ENCODE data around the gene FABP1. TPM values are rescaled to one million over a fixed set of nuclear protein-coding genes. Genes with fewer than 3 reads are reported as not detected.
A peak's percentile ranks its signal among the peaks of the same experiment; 100 is the strongest.

Gene FABP1
- total RNA-seq (2014; rRNA removed; shearing (Covaris generic)): not detected in 2 replicates
- polyA plus RNA-seq (2015; cell fraction: cytosol; rRNA removed): not detected in 2 replicates
- not detected in 2 replicates for polyA plus RNA-seq (2015; cell fraction: nucleus; rRNA removed)

DNA sequence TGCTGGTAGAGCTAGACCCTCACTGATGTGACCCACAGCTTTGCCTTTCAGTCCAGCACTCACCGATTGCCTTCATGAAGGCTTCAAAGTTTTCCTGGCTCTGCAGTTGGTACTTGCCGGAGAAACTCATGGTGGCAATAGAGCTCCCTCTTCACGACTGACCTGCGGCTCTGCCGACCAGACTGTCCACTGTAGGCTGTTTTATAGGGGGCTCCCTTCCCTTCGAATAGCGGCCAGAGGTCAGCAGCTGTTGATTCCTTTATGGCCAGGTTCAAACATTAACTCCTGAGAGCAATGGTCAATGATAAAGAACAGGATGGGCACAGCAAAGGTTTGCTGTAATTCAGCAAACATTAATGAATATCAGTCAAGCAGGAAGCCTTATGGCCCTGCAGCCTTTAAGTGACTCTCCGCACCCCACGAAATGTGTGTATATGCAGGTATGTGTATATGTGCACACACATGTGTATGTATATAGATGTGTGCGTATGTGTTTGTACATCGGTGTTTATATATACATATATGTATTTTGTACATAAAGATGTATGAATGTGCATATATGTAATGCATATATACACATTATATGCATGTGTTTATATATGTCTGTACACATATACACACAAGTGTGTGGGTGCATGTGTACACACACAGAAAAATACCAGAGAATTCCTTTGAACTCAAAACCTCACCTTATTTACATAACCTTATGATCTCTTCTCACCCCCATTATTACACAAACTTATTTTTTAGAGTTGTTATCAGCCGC, at the start of gene FABP1:
Gene FABP1 (minus strand): TSS at position 175 of the 766 bp plus-strand sequence. CDS start 45 bp downstream, at position 130.
- in situ Hi-C loops (cut with HindIII; ENCODE audit: low pct_unique_long_range_greater_than_20kb, low sequenced_read_pairs): no loop called here
- no peak for DNase-seq (ENCODE audit: low read depth, low spot score)

DNA sequence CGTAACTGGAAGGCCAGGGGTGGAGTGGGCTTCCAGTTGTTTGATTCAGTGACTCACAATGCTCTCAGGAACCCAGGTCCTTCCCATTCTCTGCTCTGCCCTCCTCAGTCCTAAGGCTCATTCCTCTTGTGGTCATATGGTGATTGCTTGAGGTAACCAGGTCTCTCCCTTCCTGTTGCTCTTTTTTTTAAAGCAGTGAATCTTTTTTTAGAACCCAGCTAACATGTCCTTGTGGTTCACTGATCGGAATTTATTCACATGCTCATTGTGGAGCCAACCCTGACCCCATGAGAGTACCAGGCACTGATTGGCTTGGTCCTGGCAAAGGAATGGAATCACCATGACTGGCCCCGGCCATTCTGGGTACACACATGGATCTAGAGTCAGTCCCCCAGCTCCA, 49.7 kb upstream of the FABP1 start:
- DNase-seq (ENCODE audit: low read depth, low spot score): no peak
- in situ Hi-C loops (cut with HindIII; ENCODE audit: low pct_unique_long_range_greater_than_20kb, low sequenced_read_pairs): no loop called here

DNA sequence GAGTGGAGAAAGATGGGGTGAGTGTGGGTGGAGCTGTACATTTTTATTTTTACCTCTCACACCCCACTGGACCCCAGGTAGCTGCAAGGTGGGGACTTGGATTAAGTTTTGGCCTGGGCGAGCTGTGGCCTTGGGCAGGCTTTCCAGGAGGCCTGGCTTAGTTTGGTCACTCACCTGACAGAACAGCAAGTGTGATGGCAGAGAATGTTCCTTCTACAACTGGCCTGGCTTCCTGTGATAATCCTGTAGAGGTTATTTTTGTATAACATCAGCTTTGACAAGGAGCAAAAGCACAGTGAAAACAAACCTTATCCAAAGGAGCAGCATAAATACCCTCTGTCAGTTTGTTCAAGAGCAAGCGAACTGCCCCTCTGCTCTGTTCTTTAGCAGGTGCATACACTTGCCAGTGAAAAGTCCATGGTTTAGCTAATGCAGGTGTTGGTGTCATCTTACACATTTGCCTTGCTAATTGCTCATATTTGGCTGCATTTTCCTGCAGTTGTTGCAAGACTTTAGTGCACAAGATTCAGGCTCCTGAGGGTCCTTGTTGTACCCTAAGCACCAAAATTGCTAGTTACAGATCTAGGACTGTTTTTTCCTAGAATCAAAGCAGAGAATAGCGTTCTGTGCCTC, 48.6 kb upstream of the FABP1 start:
- in situ Hi-C loops (cut with HindIII; ENCODE audit: low pct_unique_long_range_greater_than_20kb, low sequenced_read_pairs): no loop called here
- no peak for DNase-seq (ENCODE audit: low read depth, low spot score)

DNA sequence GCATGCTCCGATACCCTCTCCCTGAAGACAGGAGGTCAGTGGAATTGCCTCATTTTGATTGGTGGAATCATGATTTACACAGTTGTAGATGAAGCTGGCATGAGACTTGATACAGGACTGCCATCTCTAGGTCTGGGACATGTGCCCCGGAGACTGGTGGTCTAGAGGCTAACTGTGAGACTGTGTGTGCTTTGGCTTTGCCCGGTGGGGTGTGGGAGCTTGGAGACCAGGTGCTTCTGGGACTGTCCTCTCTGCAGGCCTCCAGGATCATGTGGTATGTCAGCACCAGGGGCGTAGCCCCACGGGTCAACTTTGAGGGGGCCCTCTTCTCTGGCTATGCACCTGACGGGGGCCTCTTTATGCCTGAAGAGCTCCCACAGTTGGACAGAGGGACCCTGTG, 45.0 kb upstream of the FABP1 start:
- no peak for DNase-seq (ENCODE audit: low read depth, low spot score)
- in situ Hi-C loops (cut with HindIII; ENCODE audit: low pct_unique_long_range_greater_than_20kb, low sequenced_read_pairs): no loop called here

DNA sequence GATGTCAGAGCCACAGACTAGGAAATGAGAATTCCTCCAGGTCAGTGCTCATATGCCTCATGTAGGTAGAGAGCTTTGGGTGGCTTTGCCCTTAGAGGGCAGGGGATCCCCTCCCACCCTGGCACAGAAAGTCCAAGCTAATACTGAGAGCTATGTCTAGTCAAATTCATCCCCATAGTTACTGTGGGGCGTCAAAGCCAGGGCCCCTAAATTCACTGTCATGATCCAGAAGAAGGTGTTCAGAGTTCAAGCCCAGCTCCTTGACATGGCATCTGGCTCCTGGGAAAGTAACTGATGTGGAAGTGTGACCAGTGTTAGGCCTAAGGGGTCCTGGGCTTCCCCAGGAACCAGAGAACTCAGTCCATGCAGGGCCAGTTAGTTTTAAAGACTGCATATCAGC, 44.1 kb upstream of the FABP1 start:
- in situ Hi-C loops (cut with HindIII; ENCODE audit: low pct_unique_long_range_greater_than_20kb, low sequenced_read_pairs): no loop called here
- no peak for DNase-seq (ENCODE audit: low read depth, low spot score)

DNA sequence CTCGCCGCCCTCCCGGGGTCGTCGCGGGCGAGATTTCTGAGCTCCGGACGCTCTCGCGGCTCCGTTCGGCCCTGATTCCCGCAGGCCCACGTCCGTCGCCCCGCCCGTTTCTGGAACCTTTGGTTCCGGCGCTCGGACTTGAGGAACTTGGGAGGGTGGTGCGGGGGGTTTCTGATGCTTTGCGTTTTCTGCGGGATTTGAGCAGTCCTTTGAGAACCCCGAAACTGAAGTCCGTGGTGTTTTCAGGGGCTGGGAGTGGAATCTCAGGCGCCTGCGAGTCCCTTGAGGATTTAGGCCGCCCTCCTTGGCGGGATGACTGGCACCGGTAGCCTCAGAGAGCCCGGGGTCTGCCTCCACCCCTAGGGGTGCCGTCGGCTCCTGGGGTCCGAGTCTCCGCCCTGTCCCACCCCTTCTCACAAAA, 42.6 kb upstream of the FABP1 start:
- DNase-seq (ENCODE audit: low read depth, low spot score): no peak
- in situ Hi-C loops (cut with HindIII; ENCODE audit: low pct_unique_long_range_greater_than_20kb, low sequenced_read_pairs): no loop called here

DNA sequence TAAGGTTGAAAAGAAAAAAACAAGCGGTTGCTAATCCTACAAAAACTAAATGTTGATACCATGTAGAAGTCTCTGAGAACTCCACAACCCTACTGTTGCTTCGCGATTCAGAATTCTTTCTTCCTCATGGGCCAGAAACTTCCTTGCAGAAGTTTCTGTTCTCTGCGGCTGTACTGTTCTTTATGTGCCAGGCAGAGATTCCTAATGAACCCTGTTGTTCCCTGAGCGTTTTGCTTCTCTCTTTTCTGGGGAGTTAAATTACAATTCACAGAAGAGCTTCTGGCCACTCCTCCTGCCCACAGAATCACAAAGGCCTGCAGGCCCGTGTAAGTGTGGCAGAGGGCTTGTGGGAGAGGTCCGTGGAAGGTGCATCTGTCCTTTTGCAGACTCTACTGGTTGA, 40.5 kb upstream of the FABP1 start:
- in situ Hi-C loops (cut with HindIII; ENCODE audit: low pct_unique_long_range_greater_than_20kb, low sequenced_read_pairs): no loop called here

DNA sequence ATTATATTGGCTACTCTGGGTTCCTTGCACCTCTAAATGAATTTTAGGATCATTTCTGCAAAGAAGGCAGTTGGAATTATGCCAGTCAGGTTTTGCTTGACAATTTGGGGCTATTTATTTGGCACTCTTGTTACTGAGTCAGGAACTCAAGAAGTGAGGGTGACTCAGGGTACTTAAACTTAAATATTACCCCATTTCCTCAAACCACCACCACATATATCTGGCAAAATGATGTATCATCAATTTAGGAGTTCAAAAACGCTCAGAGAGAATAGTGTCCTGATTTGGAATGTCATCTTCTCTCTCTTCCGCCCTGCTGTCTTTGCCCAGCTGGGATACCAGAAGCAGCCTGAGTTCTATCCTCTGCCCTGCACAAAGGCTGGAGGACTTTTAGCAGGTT, 39.9 kb upstream of the FABP1 start:
- DNase-seq (ENCODE audit: low read depth, low spot score): no peak
- in situ Hi-C loops (cut with HindIII; ENCODE audit: low pct_unique_long_range_greater_than_20kb, low sequenced_read_pairs): no loop called here

More for the DNA sequence above, 40.5 kb upstream of the FABP1 start:
- DNase-seq (ENCODE audit: low read depth, low spot score): no peak

DNA sequence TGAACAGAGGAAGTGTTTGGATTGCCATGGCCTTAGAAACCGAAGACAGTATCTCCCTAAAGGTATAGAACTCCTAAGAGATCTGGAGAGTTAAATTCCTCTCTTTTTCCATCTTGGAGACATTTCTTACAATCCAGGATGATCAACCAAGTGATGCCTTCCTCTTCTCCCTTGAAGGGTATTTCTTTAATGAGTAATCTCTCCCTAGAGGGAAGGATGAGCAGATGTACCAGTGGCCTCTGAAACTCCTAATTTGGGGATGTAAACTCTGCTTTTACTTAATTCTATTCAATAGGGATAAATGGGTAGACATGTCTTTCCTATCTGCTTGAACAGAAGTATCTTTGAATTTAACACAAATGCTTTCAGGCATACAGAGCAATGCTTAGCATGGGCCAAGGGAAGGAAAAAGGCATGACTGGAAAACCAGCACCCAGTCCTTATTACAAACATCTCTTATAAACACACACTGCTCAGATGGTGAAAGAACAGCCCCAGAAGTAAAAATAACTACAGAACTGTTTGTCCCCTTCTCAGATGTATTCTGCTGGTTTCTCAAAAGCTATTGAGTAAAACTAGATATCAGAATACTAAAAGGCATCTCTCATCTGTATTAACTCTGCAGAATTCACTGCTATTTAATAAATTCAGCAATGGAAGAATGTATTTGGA, 37.6 kb upstream of the FABP1 start:
- no peak for DNase-seq (ENCODE audit: low read depth, low spot score)
- in situ Hi-C loops (cut with HindIII; ENCODE audit: low pct_unique_long_range_greater_than_20kb, low sequenced_read_pairs): no loop called here

DNA sequence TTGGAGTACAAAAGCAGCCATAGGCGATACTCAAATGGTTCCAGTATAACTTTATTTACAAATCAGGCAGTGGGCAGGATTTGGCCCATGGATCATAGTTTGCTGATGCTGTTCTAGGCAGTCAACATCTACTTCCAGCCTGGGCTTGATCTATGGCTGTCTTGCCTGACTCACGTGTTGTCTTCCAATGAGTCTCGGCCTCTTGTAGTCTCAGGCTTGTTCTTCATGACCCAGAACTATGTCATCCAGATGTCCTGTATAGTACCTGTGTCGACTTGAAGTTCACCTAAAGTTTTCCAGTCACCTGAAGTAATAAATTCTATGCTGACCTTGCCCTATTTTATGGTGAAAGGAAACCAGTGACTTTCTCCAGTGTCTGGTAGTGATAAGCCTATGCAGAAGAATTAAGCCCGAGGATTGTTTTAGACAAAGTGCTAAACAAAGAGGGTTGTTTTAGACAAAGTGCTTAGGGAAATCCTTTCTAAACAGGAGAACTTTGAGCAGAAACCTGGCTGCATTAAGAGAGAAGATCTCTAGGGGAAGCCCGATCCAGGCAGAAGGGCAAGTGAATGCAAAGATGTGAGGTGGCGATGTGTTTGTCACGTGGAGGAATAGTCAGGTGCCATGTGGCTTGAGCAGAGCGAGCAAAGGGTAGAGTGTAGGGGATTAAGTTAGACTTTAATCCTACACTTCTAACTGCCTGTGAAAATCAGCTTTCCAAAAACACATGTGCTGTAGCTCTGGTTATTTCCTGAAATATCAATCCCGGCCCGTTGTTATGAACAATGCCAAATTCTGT, 33.8 kb upstream of the FABP1 start:
- in situ Hi-C loops (cut with HindIII; ENCODE audit: low pct_unique_long_range_greater_than_20kb, low sequenced_read_pairs): no loop called here

DNA sequence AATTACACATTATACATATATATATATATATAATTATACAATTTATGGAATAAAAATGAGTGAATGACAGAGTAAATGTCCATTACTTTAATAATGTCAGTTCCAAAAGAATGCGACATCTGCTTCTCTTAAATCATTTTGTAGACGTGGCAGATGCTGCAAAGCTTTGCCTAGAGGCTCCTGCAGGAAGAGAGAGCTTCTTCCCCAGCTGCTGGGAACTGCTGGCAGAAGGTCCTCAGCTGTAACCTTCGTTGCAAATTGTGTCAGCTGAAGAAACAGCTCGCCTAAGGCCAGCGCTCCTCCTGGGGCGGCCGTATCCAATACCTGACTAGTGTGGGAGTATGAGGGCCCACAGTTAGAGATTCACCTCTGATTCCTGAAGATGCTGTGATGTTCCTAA, 32.7 kb upstream of the FABP1 start:
- in situ Hi-C loops (cut with HindIII; ENCODE audit: low pct_unique_long_range_greater_than_20kb, low sequenced_read_pairs): no loop called here
- DNase-seq (ENCODE audit: low read depth, low spot score): no peak

More for the DNA sequence above, 33.8 kb upstream of the FABP1 start:
- DNase-seq (ENCODE audit: low read depth, low spot score): no peak

DNA sequence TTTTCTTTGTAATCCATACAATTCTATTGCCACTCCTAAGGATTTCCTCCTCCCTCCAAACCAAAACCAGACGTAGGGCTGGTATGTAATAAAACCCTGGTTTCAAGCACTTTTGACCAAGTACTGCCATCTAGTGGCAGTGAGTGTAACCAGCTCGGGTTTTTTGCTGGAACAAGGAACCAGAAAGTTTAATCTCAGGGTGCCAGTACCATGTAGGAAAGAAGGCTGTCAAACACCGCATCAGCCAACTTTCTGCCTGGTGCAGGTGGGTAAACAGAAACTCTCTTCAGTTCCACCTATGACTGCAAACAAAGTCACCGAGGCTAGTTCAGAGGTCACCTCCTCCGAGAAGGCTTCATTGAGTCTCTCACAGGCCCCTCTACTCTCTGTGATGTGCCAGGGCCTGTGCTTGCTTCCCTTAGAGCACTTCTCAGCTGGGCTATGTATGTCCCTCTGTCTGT, 32.1 kb upstream of the FABP1 start:
- peak; percentile 90 for DNase-seq (ENCODE audit: low read depth, low spot score)
- in situ Hi-C loops (cut with HindIII; ENCODE audit: low pct_unique_long_range_greater_than_20kb, low sequenced_read_pairs): no loop called here

DNA sequence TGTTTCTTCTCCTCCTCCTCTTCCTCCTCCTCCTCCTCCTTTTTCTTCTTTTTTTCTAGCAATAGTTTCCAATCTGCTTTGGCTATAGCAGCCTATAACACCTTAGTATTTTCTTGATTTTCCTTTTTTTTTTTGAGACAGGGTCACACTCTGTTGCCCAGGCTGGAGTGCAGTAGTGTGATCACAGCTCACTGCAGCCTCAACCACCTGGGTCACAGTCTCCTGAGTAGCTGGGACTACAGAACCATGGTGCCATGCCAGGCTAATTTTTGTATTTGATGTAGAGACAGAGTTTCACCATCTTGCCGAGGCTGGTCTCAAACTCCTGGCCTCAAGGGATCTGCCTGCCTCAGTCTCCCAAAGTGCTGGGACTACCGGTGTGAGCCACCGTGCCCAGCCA, 31.6 kb upstream of the FABP1 start:
- DNase-seq (ENCODE audit: low read depth, low spot score): no peak
- in situ Hi-C loops (cut with HindIII; ENCODE audit: low pct_unique_long_range_greater_than_20kb, low sequenced_read_pairs): no loop called here

DNA sequence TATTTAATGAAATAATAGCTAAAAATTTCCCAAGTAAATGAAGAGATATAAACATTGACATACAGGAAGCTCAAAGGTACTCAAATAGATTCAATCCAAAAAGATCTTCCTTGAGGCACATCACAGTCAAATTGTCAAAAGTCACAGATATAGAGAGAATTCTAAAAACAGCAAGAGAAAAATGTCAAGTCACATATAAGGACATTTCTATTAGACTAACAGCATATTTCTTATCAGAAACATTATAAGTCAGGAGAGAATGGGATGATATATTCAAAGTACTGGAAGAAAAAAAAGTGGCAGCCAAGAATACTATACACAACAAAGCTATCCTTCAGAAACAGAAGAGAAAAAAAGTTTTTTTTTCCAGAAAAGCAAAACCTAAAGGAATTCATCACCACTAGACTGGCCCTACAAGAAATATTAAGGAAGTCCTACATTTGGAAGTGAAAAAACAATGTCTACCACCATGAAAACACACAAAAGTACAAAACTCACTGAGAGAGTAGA, 21.1 kb upstream of the FABP1 start:
- in situ Hi-C loops (cut with HindIII; ENCODE audit: low pct_unique_long_range_greater_than_20kb, low sequenced_read_pairs): no loop called here

DNA sequence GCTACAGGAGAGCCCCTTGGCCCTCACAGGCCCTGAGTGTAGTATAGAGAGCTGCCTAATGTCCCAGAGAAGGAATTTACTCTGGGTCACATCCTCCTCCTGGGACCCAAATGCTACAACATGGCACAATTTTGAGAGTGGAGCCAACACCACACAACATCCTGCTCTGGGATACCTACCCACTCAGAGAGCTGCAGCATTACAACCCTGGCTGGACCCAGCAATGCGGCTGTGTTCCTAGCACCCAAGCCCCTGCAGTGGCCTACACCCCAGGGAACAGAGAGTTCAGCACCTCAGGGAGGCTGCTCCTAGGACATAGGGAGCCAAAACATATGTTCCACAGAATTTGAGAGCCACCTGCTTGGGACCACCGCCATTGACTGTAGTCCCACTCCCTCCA, 19.3 kb upstream of the FABP1 start:
- in situ Hi-C loops (cut with HindIII; ENCODE audit: low pct_unique_long_range_greater_than_20kb, low sequenced_read_pairs): no loop called here
- DNase-seq (ENCODE audit: low read depth, low spot score): no peak

More for the DNA sequence above, 21.1 kb upstream of the FABP1 start:
- no peak for DNase-seq (ENCODE audit: low read depth, low spot score)

DNA sequence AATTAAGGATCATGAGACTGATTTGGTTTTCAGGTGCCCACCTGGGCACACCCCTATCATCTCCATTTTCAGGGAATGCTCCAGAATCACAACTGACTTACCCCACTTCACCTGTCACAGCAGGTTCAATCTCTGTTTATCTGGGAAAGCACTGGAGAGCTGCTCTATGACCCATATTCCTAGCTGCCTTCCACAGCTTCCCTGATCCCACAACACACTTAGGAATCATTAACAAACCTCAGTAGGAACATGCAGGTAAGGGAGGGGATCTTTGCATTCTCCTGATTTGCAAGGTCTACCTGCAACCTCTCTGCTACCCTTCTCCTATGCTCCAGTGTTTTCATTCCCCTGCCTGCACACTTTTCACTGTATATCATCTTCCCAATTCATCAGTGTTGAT, 18.7 kb upstream of the FABP1 start:
- no peak for DNase-seq (ENCODE audit: low read depth, low spot score)
- in situ Hi-C loops (cut with HindIII; ENCODE audit: low pct_unique_long_range_greater_than_20kb, low sequenced_read_pairs): no loop called here

DNA sequence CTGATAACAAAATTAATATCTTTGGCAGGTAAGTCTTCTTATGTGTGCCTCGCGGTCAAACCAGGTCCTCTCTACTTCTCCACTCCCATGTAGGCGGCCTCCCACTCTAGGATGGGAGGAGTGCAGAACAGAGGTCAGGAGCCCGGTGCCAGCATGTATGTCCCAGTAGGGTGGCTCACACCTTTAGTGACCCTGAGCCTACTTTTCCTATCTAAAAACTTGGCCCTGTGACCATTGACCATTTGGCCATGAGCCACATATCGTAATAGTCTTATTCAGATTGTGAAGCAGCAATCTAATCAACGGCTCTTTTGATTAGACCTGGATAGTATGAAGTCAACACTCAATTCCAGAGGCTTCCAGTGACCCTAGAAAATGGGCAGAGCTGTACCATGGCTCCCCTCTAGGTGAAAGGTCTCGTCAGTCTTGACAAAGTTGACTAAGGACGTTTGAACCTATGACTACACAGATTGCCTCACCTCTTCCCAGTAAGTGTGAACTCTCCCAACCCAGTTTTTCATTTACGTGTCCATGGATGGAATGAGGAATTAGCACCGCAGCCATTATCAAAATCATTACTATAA, 17.1 kb upstream of the FABP1 start:
- in situ Hi-C loops (cut with HindIII; ENCODE audit: low pct_unique_long_range_greater_than_20kb, low sequenced_read_pairs): no loop called here
- no peak for DNase-seq (ENCODE audit: low read depth, low spot score)
